WI38 (cell line): ENCODE results near the gene SLC35F3.
"Not testable (repeated sequence)": the region's sequence is repeated elsewhere in the genome, so short reads cannot be mapped to it uniquely, and the experiment has no call there.

Experiments used
- H3K4me3 ChIP-seq: 2 replicates; pipeline ENCODE4 v1.5.1; 2011; ENCODE audit warnings: low read depth, mild to moderate bottlenecking, control low read depth, low read length
- TF ChIP-seq, protein P1 (sequence below): IDR thresholded peaks from 2 replicates; pipeline ENCODE4 v1.5.1; 2012; ENCODE audit warnings: low read depth, mild to moderate bottlenecking, control low read depth, low read length

The SLC35F3 gene

DNA sequence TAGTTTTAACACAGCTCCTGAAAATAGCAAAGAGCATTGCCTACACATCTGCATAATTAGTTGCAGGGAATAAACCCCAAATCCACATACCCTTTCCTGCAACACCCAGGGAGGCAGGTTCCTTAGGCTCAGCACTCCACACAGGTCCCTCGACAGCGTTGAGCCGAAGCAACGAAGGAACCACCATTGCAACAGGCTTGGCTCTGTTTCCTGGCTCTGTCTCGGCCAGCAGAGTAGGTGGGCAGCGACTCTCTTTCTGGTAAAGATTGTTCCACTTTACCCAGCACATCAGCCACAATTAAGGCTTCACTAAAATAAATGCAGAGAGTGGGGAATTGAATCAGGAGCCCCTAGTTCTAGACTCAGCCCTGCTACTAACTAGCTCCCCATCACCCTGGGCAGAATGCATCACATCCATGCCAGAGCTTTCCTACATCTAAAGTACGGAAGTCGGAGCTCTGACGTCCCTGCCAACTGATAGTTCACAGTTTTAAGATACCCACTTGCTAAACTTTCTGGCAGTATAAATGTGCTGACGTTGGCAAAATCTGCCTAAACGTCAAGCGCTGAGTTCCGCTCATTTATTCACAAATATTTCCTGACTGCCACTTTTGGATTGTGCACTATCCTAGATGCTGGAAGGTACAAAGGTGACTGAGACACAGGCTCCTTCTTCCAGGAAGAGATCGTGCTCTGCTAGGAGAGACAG lies 389.8 kb downstream of the SLC35F3 start:
- TF ChIP-seq, protein P1, sequence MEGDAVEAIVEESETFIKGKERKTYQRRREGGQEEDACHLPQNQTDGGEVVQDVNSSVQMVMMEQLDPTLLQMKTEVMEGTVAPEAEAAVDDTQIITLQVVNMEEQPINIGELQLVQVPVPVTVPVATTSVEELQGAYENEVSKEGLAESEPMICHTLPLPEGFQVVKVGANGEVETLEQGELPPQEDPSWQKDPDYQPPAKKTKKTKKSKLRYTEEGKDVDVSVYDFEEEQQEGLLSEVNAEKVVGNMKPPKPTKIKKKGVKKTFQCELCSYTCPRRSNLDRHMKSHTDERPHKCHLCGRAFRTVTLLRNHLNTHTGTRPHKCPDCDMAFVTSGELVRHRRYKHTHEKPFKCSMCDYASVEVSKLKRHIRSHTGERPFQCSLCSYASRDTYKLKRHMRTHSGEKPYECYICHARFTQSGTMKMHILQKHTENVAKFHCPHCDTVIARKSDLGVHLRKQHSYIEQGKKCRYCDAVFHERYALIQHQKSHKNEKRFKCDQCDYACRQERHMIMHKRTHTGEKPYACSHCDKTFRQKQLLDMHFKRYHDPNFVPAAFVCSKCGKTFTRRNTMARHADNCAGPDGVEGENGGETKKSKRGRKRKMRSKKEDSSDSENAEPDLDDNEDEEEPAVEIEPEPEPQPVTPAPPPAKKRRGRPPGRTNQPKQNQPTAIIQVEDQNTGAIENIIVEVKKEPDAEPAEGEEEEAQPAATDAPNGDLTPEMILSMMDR = no peak

DNA sequence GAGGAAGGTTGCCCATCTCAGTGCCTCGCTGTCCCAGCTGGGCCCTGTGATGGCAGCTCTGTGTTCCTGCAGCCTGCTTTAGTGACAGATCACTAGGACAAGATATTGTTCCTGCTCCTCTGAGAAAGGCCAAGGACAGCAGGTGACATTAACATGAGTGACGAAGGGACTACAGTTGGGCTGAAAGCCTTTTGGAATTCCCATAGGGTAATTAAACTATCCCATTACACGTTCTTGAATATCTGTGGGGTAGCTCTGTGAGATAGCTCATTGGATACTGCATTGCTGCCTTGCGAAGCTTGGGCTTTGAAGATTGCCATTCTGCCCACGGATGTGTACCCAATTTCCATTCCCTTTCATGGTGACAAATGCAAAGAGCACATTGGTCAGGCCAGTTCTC lies 390.6 kb downstream of the SLC35F3 start:
- TF ChIP-seq, protein P1 = no peak
- no peak overlapping the region for H3K4me3 ChIP-seq

More for the DNA sequence above, 389.8 kb downstream of the SLC35F3 start:
- no peak overlapping the region for H3K4me3 ChIP-seq

DNA sequence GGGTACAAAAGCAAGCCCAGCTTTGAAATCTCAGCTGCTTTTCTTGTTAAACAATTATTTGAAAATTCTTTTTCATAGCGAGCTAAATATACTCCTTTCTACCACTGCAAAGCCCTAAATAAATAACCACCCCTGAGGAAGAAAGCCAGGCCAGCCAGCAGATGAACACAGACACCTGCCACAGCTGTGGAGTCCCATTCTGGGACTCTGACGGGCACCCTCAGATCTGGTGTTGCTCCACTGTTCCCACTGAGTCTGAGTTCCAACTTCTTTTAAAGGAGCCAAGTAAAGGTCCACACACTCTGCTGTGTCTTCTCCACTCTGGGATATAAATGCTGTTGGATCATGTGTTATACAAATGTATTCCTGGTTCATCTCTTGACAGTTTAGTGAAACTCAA lies 391.1 kb downstream of the SLC35F3 start:
- TF ChIP-seq, protein P1 = no peak
- H3K4me3 ChIP-seq = no peak overlapping the region

- TF ChIP-seq, protein P1 = no peak
- no peak overlapping the region for H3K4me3 ChIP-seq
These were observed 392.0 kb downstream of the SLC35F3 start for GRCh38 chr1:234296496-234296895.

DNA sequence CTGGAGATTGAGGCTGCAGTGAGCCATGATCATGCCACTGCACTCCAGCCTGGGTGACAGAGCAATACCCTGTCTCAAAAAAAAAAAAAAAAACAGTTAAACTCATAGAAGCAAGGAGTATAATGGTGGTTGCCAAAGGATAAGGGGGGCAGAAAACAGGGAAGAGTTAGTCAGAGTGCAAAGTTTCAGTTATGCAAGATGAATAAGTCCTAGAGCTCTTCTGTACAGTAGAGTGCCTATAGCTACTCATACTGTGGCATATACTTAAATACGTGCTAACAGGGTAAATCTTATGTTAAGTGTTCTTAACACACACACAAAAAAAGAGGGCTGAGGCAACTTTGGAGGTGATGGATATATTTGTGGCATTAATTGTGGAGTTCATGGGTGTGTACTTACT lies 393.2 kb downstream of the SLC35F3 start:
- TF ChIP-seq, protein P1 = no peak
- no peak overlapping the region for H3K4me3 ChIP-seq

GRCh38 chr1:234300096-234300495 lies 395.6 kb downstream of the SLC35F3 start:
- TF ChIP-seq, protein P1 = no peak
- H3K4me3 ChIP-seq = no peak overlapping the region

- not testable (repeated sequence) for H3K4me3 ChIP-seq
These were observed 397.2 kb downstream of the SLC35F3 start for GRCh38 chr1:234301663-234302062.
